Kidney epithelial cell (primary cell): Measurements from ENCODE around the gene OPN4. TPM values are rescaled to one million over a fixed set of nuclear protein-coding genes. Genes with fewer than 3 reads are reported as not detected.

Experiments used
- DNase-seq: peaks from one replicate; pipeline ENCODE4 v3.0.0-alpha.2; 2010; ENCODE audit warnings: low read depth
- H3K27me3 ChIP-seq: 2 replicates; pipeline ENCODE4 v1.6.0; 2011; ENCODE audit warnings: low read length; ENCODE audit not compliant: control insufficient read depth, insufficient read depth
- H3K36me3 ChIP-seq: 2 replicates; pipeline ENCODE4 v1.5.1; 2011; ENCODE audit warnings: low read length; ENCODE audit not compliant: control insufficient read depth, insufficient read depth
- H3K4me3 ChIP-seq: 2 replicates; pipeline ENCODE4 v1.5.1; 2011; ENCODE audit warnings: low read depth, mild to moderate bottlenecking, control low read depth, low read length
- total RNA-seq: library from RNA; depleted of rRNA; stranded (reverse); fragments of >200 nt; gene quantifications from 2 replicates; pipeline ENCODE4 v1.2.3, GENCODE V29; 2015
- TF ChIP-seq, protein P1 (sequence below): IDR thresholded peaks from 2 replicates; pipeline ENCODE4 v1.5.1; 2011; ENCODE audit warnings: mild to moderate bottlenecking, moderate library complexity, low read length, control low read depth, inconsistent platforms; ENCODE audit not compliant: insufficient read depth, poor library complexity, severe bottlenecking

Gene OPN4
- total RNA-seq, 1 donor from 2014 or later = not detected

DNA sequence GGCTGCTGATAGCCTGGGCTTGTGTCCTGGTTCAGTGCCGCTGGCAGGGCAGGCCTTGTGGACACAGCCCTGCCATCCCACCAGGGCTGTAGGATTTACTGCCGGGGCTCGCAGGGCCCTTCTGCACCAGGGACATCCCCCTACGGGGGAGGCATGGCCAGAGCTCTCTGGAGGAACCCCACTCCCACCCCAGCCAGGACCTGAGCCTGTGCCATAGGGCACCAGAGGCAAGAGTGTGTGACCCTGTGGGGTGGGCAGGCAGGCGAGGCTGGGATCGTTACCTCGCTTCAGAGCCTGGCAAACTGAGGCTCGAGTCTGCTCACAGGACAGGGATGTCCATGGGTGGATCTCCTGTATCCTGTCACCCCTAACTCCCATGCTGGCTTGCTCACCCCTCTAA lies 16.5 kb downstream of the OPN4 start:
- DNase-seq = no peak
- H3K36me3 ChIP-seq = no peaks in the 10 kb centered on the region
- no peak overlapping the region for H3K4me3 ChIP-seq
- peaks cover 18% of the 10 kb centered on the region for H3K27me3 ChIP-seq
- TF ChIP-seq, protein P1, sequence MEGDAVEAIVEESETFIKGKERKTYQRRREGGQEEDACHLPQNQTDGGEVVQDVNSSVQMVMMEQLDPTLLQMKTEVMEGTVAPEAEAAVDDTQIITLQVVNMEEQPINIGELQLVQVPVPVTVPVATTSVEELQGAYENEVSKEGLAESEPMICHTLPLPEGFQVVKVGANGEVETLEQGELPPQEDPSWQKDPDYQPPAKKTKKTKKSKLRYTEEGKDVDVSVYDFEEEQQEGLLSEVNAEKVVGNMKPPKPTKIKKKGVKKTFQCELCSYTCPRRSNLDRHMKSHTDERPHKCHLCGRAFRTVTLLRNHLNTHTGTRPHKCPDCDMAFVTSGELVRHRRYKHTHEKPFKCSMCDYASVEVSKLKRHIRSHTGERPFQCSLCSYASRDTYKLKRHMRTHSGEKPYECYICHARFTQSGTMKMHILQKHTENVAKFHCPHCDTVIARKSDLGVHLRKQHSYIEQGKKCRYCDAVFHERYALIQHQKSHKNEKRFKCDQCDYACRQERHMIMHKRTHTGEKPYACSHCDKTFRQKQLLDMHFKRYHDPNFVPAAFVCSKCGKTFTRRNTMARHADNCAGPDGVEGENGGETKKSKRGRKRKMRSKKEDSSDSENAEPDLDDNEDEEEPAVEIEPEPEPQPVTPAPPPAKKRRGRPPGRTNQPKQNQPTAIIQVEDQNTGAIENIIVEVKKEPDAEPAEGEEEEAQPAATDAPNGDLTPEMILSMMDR = no peak

DNA sequence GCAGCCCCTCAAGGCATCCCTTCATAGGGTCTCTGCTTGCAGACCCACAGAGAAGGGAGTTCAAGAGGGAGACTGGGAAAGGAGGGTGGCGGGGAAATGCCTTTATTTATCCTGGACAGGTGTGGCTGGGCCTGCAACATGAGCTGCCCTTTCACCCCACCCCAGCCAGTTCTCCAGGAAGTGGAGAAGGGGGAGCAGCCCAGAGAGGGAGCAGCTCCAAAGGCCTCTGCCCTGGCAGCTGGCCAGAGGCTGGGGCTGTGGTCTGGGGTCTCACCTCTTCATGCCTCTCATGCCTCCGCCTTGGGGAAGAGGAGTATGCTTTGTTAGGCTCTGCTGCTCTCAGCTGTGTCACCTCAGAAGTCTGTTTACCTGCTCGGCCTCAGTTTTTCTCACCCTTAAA lies 17.1 kb downstream of the OPN4 start:
- Histone ChIP-seq H3K36me3 (no peaks in the 10 kb centered on the region), H3K4me3 (no peak overlapping the region), H3K27me3 (peaks cover 18% of the 10 kb centered on the region)
- DNase-seq = no peak
- TF ChIP-seq, protein P1 = no peak

DNA sequence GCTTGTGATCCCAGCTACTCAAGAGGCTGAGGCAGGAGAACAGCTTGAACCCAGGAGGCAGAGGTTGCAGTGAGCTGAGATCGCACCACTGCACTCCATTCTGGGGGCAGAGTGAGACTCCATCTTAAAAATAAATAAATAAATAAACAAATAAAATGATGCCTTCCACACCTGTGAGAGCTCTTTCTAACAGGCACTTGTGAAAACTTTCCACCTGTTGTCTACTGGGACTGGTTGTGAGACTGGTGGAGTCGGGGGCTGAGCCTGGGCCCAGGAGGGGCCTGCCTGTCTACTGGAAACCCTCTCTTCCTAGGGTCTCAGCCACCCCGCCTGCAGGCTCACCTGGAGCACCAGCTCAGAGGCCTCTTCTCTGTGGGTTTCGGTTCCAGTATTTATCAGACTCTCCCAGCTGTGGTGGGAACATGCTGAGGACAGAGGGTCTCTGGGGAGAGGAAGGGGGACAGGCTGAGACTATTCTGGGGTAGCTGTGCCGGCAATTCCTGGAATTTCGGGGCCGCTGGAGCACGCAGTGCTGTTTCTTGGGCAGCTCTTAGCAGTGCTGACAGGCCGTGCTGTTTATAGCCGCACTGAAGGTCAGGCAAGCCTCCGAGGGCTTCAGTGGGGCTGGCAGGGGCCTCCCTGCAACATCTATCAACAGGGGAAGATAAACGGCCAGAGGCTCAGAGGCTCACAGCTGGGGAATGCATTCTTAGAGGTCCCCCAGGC lies 17.8 kb downstream of the OPN4 start:
- H3K27me3 ChIP-seq = peaks cover 18% of the 10 kb centered on the region
- TF ChIP-seq, protein P1 = no peak
- H3K4me3 ChIP-seq = no peak overlapping the region
- no peaks in the 10 kb centered on the region for H3K36me3 ChIP-seq
- DNase-seq = no peak

DNA sequence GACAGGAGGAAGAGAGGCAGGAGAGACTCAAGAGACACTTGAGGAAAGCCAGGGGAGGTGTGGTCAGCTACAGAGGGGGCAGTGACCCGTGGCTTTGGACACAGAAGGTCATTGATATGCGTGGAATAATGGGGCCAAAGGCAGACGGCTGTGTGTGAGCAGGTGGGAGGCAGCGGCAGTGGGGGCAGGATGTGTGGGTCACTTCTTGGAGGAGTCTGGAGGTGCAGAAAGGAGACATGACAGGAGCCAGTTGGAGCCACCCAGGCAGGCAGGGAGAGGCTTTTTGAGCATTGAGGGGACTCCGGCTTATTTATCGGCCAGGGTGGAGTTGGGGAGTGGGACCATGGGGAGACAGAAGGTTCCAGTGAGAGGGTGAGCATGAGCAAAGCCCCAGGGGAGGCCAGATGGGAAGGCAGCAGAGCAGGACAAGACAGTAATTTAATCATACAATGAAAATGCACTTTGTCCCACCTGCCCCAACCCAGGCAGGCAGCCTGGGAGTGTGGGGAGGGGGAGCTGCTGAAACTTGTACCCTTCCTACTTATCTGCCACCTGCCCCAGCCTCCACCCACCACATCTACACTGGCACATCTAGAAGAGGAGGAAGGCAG lies 19.0 kb downstream of the OPN4 start:
- Histone ChIP-seq H3K4me3 (no peak overlapping the region), H3K27me3 (peaks cover 18% of the 10 kb centered on the region), H3K36me3 (no peaks in the 10 kb centered on the region)
- TF ChIP-seq, protein P1 = no peak
- DNase-seq = no peak

DNA sequence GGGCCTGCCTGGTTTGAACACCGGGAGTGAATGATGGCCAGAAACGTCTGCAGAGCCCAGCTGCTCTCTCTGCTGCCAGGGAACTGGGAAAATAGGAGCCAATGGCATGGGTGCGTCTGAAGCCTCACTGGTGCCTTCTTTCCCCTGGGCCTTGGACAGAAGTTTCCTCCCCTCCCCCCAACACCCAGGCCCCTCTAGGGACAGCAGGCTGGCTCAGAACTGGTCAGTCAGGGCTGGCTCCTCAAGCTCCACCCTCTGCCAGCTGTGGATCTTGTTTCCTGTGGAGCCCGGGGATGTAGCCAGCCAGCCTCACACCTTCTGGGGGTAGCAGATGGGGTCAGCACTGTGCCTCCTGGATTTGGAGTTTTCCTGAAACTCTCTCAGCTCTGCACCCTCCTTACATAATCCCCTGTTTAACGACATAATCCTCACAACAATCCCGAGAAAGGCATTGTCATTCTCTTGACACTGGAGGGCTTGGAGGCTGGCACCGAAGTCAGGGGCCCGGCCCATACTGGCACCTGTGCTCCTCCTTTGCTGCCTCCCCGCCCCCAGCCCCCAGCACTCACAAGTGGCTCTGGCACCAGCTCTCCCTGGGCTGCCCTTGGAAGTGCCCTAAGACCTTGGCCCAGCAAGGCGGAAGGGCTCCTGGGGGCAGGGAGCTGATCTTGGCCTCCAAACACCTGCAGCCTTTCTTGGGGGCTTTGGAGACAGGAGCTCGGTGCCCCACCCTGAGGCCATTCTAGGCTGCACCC lies 19.7 kb downstream of the OPN4 start:
- no peak overlapping the region for H3K4me3 ChIP-seq
- H3K36me3 ChIP-seq = no peaks in the 10 kb centered on the region
- H3K27me3 ChIP-seq = peaks cover 18% of the 10 kb centered on the region
- no peak for DNase-seq
- TF ChIP-seq, protein P1 = no peak
